Sigmoid colon (tissue), 7 donors: Measurements from ENCODE around the gene PUM1. TPM values are rescaled to one million over a fixed set of nuclear protein-coding genes. Genes with fewer than 3 reads are reported as not detected.

ENCODE experiments used
- DNase-seq: peaks from one replicate; pipeline ENCODE4 v3.0.0-alpha.2; 2019
- H3K27ac ChIP-seq, 4 donors: fragments of 200-600 bp; sonication (generic); one replicate each; pipeline ENCODE4 v1.5.1; 2016 to 2019; ENCODE audit warnings: mild to moderate bottlenecking in 1 of 4
- H3K27me3 ChIP-seq, 3 donors: fragments of 200-600 bp; sonication (generic); one replicate each; pipeline ENCODE4 v1.5.1; 2019; ENCODE audit warnings: mild to moderate bottlenecking in 1 of 3
- H3K36me3 ChIP-seq, 4 donors: fragments of 200-600 bp; sonication (generic); one replicate each; pipeline ENCODE4 v1.5.1; 2016 to 2019
- H3K4me1 ChIP-seq, 4 donors: fragments of 200-600 bp; sonication (generic); one replicate each; pipeline ENCODE4 v1.5.1; 2017 to 2019
- H3K4me3 ChIP-seq, 4 donors: fragments of 200-600 bp; sonication (generic); one replicate each; pipeline ENCODE4 v1.5.1; 2017 to 2019; ENCODE audit warnings: mild to moderate bottlenecking in 2 of 4, moderate library complexity in 1 of 4
- H3K9me3 ChIP-seq, 4 donors: fragments of 200-600 bp in 3 of 4; sonication (generic) in 3 of 4; one replicate each; pipeline versions ENCODE4 v1.5.1 to v1.6.1; 2013 to 2019
- EP300 ChIP-seq, 4 donors: sonication (generic); formaldehyde crosslinking; IDR thresholded peaks; one replicate each; pipeline ENCODE4 v1.6.1; 2017; ENCODE audit warnings: antibody characterized with exemption in 4 of 4
- POLR2A ChIP-seq, 2 donors: fragments of 450-650 bp; IDR thresholded peaks; one replicate each; pipeline ENCODE4 v1.6.1; 2016; ENCODE audit warnings: antibody characterized with exemption in 2 of 2, mild to moderate bottlenecking in 2 of 2, moderate library complexity in 2 of 2
- POLR2AphosphoS5 ChIP-seq, 4 donors: sonication (generic); formaldehyde crosslinking; IDR thresholded peaks; one replicate each; pipeline ENCODE4 v1.6.1; 2017; ENCODE audit warnings: antibody characterized with exemption in 4 of 4
- WGBS, 2 donors: extraction: QIAGEN DNeasy Blood & Tissue Kit; methylation state at CpG; one replicate each; pipeline ENCODE4 v1.1.7; 2013; 5-methylcytosine and 5-hydroxymethylcytosine counted together
- intact Hi-C: fragments of 100-400 bp; cut with DNase I; formaldehyde crosslinking; loops from one replicate; pipeline ENCODE4 v1.15.1; 2023
- polyA plus RNA-seq, 3 donors: library from polyadenylated mRNA; stranded (reverse); fragments of 200-250 nt; gene quantifications; one replicate each; pipeline ENCODE4 v1.2.3, GENCODE V29; 2013
- total RNA-seq, 4 donors: library from RNA; depleted of rRNA; stranded (reverse); fragments of >200 nt; gene quantifications; one replicate each; pipeline ENCODE4 v1.1.0, GENCODE V29; 2016
- TF ChIP-seq, protein P1 (sequence below), 4 experiments: fragments of 450-650 bp in 3 of 4; fragments of 200-600 bp in 1 of 4; IDR thresholded peaks; one replicate each; pipeline ENCODE4 v1.5.1; 2016 to 2019; ENCODE audit warnings: antibody characterized with exemption in 4 of 4, mild to moderate bottlenecking in 3 of 4, moderate library complexity in 2 of 4
- donor health status: healthy with polysubstance abuse.
- donor health status: Bipolar disorder and iron deficiency.
- donor health status: healthy.

PUM1 gene
- total and polyA plus RNA-seq, 7 donors = 16.9 to 89.5 (median 66.4) TPM

GRCh38 chr1:30894508-30894973 is 171.0 kb downstream of the PUM1 start:
- Histone ChIP-seq H3K27ac (peak overlapping the region in 3 of 4 donors; percentile 93 to 95 (median 95)), H3K4me1 (peaks cover 0 to 100% (median 89%) of the 10 kb centered on the region in 4 donors), H3K27me3 (no peaks in the 10 kb centered on the region), H3K9me3 (no peaks in the 10 kb centered on the region), H3K4me3 (no peak overlapping the region), H3K36me3 (no peaks in the 10 kb centered on the region)
- intact Hi-C loops = no loop called here
- TF ChIP-seq POLR2AphosphoS5 (IDR thresholded peaks at IDR 0.05) (no peak), EP300 (IDR thresholded peaks at IDR 0.05) (no peak), POLR2A (IDR thresholded peaks at IDR 0.05) (no peak)
- TF ChIP-seq, protein P1, sequence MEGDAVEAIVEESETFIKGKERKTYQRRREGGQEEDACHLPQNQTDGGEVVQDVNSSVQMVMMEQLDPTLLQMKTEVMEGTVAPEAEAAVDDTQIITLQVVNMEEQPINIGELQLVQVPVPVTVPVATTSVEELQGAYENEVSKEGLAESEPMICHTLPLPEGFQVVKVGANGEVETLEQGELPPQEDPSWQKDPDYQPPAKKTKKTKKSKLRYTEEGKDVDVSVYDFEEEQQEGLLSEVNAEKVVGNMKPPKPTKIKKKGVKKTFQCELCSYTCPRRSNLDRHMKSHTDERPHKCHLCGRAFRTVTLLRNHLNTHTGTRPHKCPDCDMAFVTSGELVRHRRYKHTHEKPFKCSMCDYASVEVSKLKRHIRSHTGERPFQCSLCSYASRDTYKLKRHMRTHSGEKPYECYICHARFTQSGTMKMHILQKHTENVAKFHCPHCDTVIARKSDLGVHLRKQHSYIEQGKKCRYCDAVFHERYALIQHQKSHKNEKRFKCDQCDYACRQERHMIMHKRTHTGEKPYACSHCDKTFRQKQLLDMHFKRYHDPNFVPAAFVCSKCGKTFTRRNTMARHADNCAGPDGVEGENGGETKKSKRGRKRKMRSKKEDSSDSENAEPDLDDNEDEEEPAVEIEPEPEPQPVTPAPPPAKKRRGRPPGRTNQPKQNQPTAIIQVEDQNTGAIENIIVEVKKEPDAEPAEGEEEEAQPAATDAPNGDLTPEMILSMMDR (IDR thresholded peaks at IDR 0.05) = no peak
- WGBS, 2 donors = 68 to 70% methylated on average over 7 of the region's 7 CpGs
- no peak for DNase-seq

- intact Hi-C loops = no loop called here
- H3K27me3 ChIP-seq = no peaks in the 10 kb centered on the region
- H3K4me1 ChIP-seq = peaks cover 0 to 100% (median 92%) of the 10 kb centered on the region in 4 donors
- 71 to 84% methylated on average over 9 of the region's 9 CpGs for WGBS, 2 donors
- TF ChIP-seq, protein P1 (IDR thresholded peaks at IDR 0.05) = no peak
- no peak for TF ChIP-seq POLR2A (IDR thresholded peaks at IDR 0.05)
- TF ChIP-seq POLR2AphosphoS5 (IDR thresholded peaks at IDR 0.05) = no peak
- no peak for TF ChIP-seq EP300 (IDR thresholded peaks at IDR 0.05)
- no peak overlapping the region for H3K4me3 ChIP-seq
- H3K36me3 ChIP-seq = no peaks in the 10 kb centered on the region
- no peak for DNase-seq
- H3K9me3 ChIP-seq = no peaks in the 10 kb centered on the region
- H3K27ac ChIP-seq = peak overlapping the region; percentile 92 to 95 (median 94)
Measured at GRCh38 chr1:30893776-30894507, 171.6 kb downstream of the PUM1 start.

DNA sequence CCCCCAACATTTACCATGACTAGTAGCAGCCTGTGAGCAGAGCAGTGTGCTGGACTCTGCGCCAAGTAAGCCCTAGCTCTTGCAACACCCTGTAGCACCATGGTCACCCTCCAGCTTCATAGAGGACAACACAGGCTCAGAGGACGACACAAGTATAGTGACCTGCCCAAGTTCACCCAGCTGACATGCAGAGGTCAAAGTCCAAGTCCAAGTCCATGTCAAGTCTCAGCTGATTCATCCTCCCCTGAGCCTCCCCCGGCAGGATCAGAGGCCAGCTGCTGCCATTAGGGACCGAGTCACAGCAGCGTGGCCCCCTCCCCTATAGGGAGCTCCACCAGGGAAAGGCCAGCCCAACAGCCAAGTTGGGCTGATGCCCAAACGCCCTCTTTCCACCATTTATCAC is 172.8 kb downstream of the PUM1 start:
- H3K36me3 ChIP-seq = no peaks in the 10 kb centered on the region
- WGBS, 2 donors = 80 to 82% methylated on average over 6 of the region's 6 CpGs
- no peaks in the 10 kb centered on the region for H3K27me3 ChIP-seq
- H3K4me3 ChIP-seq = no peak overlapping the region
- no peak for DNase-seq
- no peaks in the 10 kb centered on the region for H3K9me3 ChIP-seq
- intact Hi-C loops = no loop called here
- H3K4me1 ChIP-seq = peaks cover 0 to 100% (median 92%) of the 10 kb centered on the region in 4 donors
- TF ChIP-seq, protein P1 (IDR thresholded peaks at IDR 0.05) = no peak
- TF ChIP-seq POLR2A (IDR thresholded peaks at IDR 0.05) (no peak), EP300 (IDR thresholded peaks at IDR 0.05) (no peak), POLR2AphosphoS5 (IDR thresholded peaks at IDR 0.05) (no peak)
- H3K27ac ChIP-seq = peak overlapping the region; percentile 92 to 95 (median 94)

DNA sequence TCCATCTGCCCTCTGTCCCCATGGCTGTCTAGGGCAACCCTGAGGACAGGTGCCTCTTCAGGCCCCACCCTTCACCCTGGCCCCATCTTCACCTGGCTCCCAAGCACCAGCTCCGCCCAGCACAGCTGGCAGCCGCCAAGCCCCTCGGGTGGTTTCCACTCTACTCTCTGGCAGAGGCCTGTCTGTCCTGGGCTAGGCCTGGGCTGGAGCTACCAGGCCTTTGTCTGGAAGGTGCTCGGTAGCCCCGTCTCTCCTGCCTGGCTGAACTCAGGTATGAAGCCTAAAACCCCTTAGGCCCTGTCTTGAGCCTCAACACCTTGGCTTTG is 174.3 kb downstream of the PUM1 start:
- peak overlapping the region; percentile 92 to 95 (median 94) for H3K27ac ChIP-seq
- TF ChIP-seq, protein P1 (IDR thresholded peaks at IDR 0.05) = no peak
- no peaks in the 10 kb centered on the region for H3K36me3 ChIP-seq
- no peak for DNase-seq
- intact Hi-C loops = no loop called here
- peaks cover 0 to 100% (median 92%) of the 10 kb centered on the region in 4 donors for H3K4me1 ChIP-seq
- H3K4me3 ChIP-seq = no peak overlapping the region
- no peaks in the 10 kb centered on the region for H3K9me3 ChIP-seq
- no peaks in the 10 kb centered on the region for H3K27me3 ChIP-seq
- WGBS, 2 donors = 83 to 90% methylated on average over 5 of the region's 5 CpGs
